ENCODE results near the gene CCDC192.

Gene CCDC192

GRCh38 chr5:127796211-127796610 is 93.0 kb downstream of the CCDC192 start:
- Histone ChIP-seq H3K9me3 (no peaks in the 10 kb centered on the region), H3K4me3 (ENCODE audit: low read depth, low read length) (no peak overlapping the region), H3K36me3 (no peaks in the 10 kb centered on the region), H3K4me1 (no peaks in the 10 kb centered on the region), H3K27me3 (no peaks in the 10 kb centered on the region)
- no peak for TF ChIP-seq CTCF (IDR thresholded peaks at IDR 0.05; ENCODE audit: low read depth, low read length)
- no peak for DNase-seq

- no peak for DNase-seq
- H3K9me3 ChIP-seq = no peaks in the 10 kb centered on the region
- TF ChIP-seq CTCF (IDR thresholded peaks at IDR 0.05; ENCODE audit: low read depth, low read length) = no peak
Observed at GRCh38 chr5:127799293-127799905, 96.2 kb downstream of the CCDC192 start.

GRCh38 chr5:127801751-127802476 is 98.7 kb downstream of the CCDC192 start:
- Histone ChIP-seq H3K9me3 (no peaks in the 10 kb centered on the region), H3K4me3 (ENCODE audit: low read depth, low read length) (no peak overlapping the region), H3K36me3 (no peaks in the 10 kb centered on the region), H3K27me3 (no peaks in the 10 kb centered on the region), H3K4me1 (no peaks in the 10 kb centered on the region)
- TF ChIP-seq CTCF (IDR thresholded peaks at IDR 0.05; ENCODE audit: low read depth, low read length) = no peak
- no peak for DNase-seq

More at GRCh38 chr5:127799293-127799905, 96.2 kb downstream of the CCDC192 start:
- Histone ChIP-seq H3K4me1 (no peaks in the 10 kb centered on the region), H3K27me3 (no peaks in the 10 kb centered on the region), H3K36me3 (no peaks in the 10 kb centered on the region), H3K4me3 (ENCODE audit: low read depth, low read length) (no peak overlapping the region)

GRCh38 chr5:127802477-127802865 is 99.3 kb downstream of the CCDC192 start:
- DNase-seq = no peak
- Histone ChIP-seq H3K27me3 (no peaks in the 10 kb centered on the region), H3K4me3 (ENCODE audit: low read depth, low read length) (no peak overlapping the region), H3K9me3 (no peaks in the 10 kb centered on the region), H3K36me3 (no peaks in the 10 kb centered on the region), H3K4me1 (no peaks in the 10 kb centered on the region)
- no peak for TF ChIP-seq CTCF (IDR thresholded peaks at IDR 0.05; ENCODE audit: low read depth, low read length)

- no peaks in the 10 kb centered on the region for H3K4me1 ChIP-seq
- DNase-seq = no peak
- no peak for TF ChIP-seq CTCF (IDR thresholded peaks at IDR 0.05; ENCODE audit: low read depth, low read length)
- H3K36me3 ChIP-seq = no peaks in the 10 kb centered on the region
- no peaks in the 10 kb centered on the region for H3K27me3 ChIP-seq
- no peaks in the 10 kb centered on the region for H3K9me3 ChIP-seq
- no peak overlapping the region for H3K4me3 ChIP-seq (ENCODE audit: low read depth, low read length)
Observed at GRCh38 chr5:127804886-127805426, 101.8 kb downstream of the CCDC192 start.

GRCh38 chr5:127805448-127805847 is 102.3 kb downstream of the CCDC192 start:
- H3K36me3 ChIP-seq = no peaks in the 10 kb centered on the region
- no peak overlapping the region for H3K4me3 ChIP-seq (ENCODE audit: low read depth, low read length)
- DNase-seq = no peak
- H3K4me1 ChIP-seq = no peaks in the 10 kb centered on the region
- no peaks in the 10 kb centered on the region for H3K27me3 ChIP-seq
- TF ChIP-seq CTCF (IDR thresholded peaks at IDR 0.05; ENCODE audit: low read depth, low read length) = no peak
- no peaks in the 10 kb centered on the region for H3K9me3 ChIP-seq

Measured in BE2C (cell line).